Smooth muscle cell (in vitro differentiated cells): Measurements from ENCODE around the gene C1orf159. TPM values are rescaled to one million over a fixed set of nuclear protein-coding genes. Genes with fewer than 3 reads are reported as not detected.
"Not testable (repeated sequence)": the region's sequence is repeated elsewhere in the genome, so short reads cannot be mapped to it uniquely, and the experiment has no call there.

Experiments
- DNase-seq: peaks from one replicate; lab custom pipeline; 2025; ENCODE audit not compliant: unreplicated experiment; lab: John Stamatoyannopoulos, UW
- H2AFZ ChIP-seq: fragments of 200-600 bp; sonication (generic); 2 replicates; pipeline ENCODE4 v1.6.0; 2016; ENCODE audit warnings: antibody characterized with exemption, low read depth, mild to moderate bottlenecking
- H3F3A ChIP-seq: fragments of 200-600 bp; sonication (generic); 2 replicates; pipeline ENCODE4 v1.6.0; 2017; ENCODE audit warnings: antibody characterized with exemption, low read depth
- H3K27ac ChIP-seq: fragments of 200-600 bp; sonication (generic); 2 replicates; pipeline ENCODE4 v1.5.1; 2016; ENCODE audit warnings: low read depth, mild to moderate bottlenecking
- H3K27me3 ChIP-seq: fragments of 200-600 bp; sonication (generic); 2 replicates; pipeline ENCODE4 v1.6.1; 2016; ENCODE audit warnings: low read depth, mild to moderate bottlenecking
- H3K36me3 ChIP-seq: fragments of 200-600 bp; sonication (generic); 2 replicates; pipeline ENCODE4 v1.5.1; 2016; ENCODE audit warnings: low read depth
- H3K4me1 ChIP-seq: fragments of 200-600 bp; sonication (generic); 2 replicates; pipeline ENCODE4 v1.5.1; 2016; ENCODE audit warnings: low read depth
- H3K4me2 ChIP-seq: fragments of 200-600 bp; sonication (generic); 2 replicates; pipeline ENCODE4 v1.6.0; 2016; ENCODE audit warnings: mild to moderate bottlenecking
- H3K4me3 ChIP-seq: fragments of 200-600 bp; sonication (generic); 2 replicates; pipeline ENCODE4 v1.5.1; 2016; ENCODE audit warnings: mild to moderate bottlenecking
- H3K79me2 ChIP-seq: fragments of 200-600 bp; sonication (generic); 2 replicates; pipeline ENCODE4 v1.6.0; 2016; ENCODE audit warnings: low read depth, mild to moderate bottlenecking
- H3K9ac ChIP-seq: fragments of 200-600 bp; sonication (generic); 2 replicates; pipeline ENCODE4 v1.6.0; 2016; ENCODE audit warnings: low read depth
- H3K9me3 ChIP-seq: fragments of 200-600 bp; sonication (generic); replicated peaks from 2 replicates; pipeline ENCODE4 v1.5.1; 2016; ENCODE audit warnings: low read depth
- H4K20me1 ChIP-seq: fragments of 200-600 bp; sonication (generic); 2 replicates; pipeline ENCODE4 v1.6.0; 2016; ENCODE audit warnings: low read depth
- CTCF ChIP-seq: fragments of 200-600 bp; sonication (generic); IDR thresholded peaks from 2 replicates; pipeline ENCODE4 v1.5.1; 2017; ENCODE audit warnings: borderline replicate concordance, mild to moderate bottlenecking, antibody characterized with exemption; ENCODE audit not compliant: insufficient read depth, poor library complexity, severe bottlenecking
- WGBS: methylation state at CpG from one replicate; pipeline ENCODE4 v1.1.7; 2016; ENCODE audit warnings: low lambda C conversion rate; 5-methylcytosine and 5-hydroxymethylcytosine counted together
- polyA plus RNA-seq: library from polyadenylated mRNA; unstranded; fragments of >200 nt; fragmentation: Nextera tagmentation; extraction: Ambion mirVana; gene quantifications from 2 replicates; pipeline ENCODE4 v1.2.1, GENCODE V29; 2016
- total RNA-seq: library from RNA; depleted of rRNA; stranded (reverse); fragments of >200 nt; gene quantifications from 2 replicates; pipeline ENCODE4 v1.2.3, GENCODE V29; 2014

Gene C1orf159
- total and polyA plus RNA-seq, 2 experiments from 2014 or later = 20.2 to 24.5 TPM

- no peaks in the 10 kb centered on the region for H4K20me1 ChIP-seq
- H3F3A ChIP-seq = no peaks in the 10 kb centered on the region
- no peaks in the 10 kb centered on the region for H3K79me2 ChIP-seq
- H3K27me3 ChIP-seq = peaks cover 2% of the 10 kb centered on the region
- no peak for TF ChIP-seq CTCF
- no peak overlapping the region for H2AFZ ChIP-seq
- DNase-seq = no peak
- 95% methylated on average over 19 of the region's 19 CpGs for WGBS
- H3K9ac ChIP-seq = no peak overlapping the region
- H3K36me3 ChIP-seq = no peaks in the 10 kb centered on the region
- H3K4me2 ChIP-seq = no peak overlapping the region
- H3K27ac ChIP-seq = no peak overlapping the region
- no peak overlapping the region for H3K4me3 ChIP-seq
- no peaks in the 10 kb centered on the region for H3K9me3 ChIP-seq
- no peaks in the 10 kb centered on the region for H3K4me1 ChIP-seq
Measured at GRCh38 chr1:1142844-1143243, 27.0 kb upstream of the C1orf159 start.

- H3K79me2 ChIP-seq, H3K4me3 ChIP-seq, H3K9ac ChIP-seq, H3K4me2 ChIP-seq, H4K20me1 ChIP-seq, H3K27ac ChIP-seq, H3K4me1 ChIP-seq, H3F3A ChIP-seq, H3K27me3 ChIP-seq, H3K36me3 ChIP-seq, H3K9me3 ChIP-seq, H2AFZ ChIP-seq, DNase-seq: not testable (repeated sequence)
- WGBS = 48% methylated on average over 15 of the region's 15 CpGs
Measured at GRCh38 chr1:1142352-1142751, 26.5 kb upstream of the C1orf159 start.

- no peaks in the 10 kb centered on the region for H4K20me1 ChIP-seq
- TF ChIP-seq CTCF = no peak
- H3K36me3 ChIP-seq = no peaks in the 10 kb centered on the region
- H3K4me2 ChIP-seq = no peak overlapping the region
- no peaks in the 10 kb centered on the region for H3K9me3 ChIP-seq
- no peak overlapping the region for H2AFZ ChIP-seq
- no peak overlapping the region for H3K9ac ChIP-seq
- peaks cover 11% of the 10 kb centered on the region for H3K27me3 ChIP-seq
- H3K4me1 ChIP-seq = peaks cover 4% of the 10 kb centered on the region
- WGBS = 91% methylated on average over 11 of the region's 15 CpGs
- H3K4me3 ChIP-seq = no peak overlapping the region
- no peaks in the 10 kb centered on the region for H3K79me2 ChIP-seq
- no peak for DNase-seq
- H3K27ac ChIP-seq = no peak overlapping the region
- no peaks in the 10 kb centered on the region for H3F3A ChIP-seq
Measured at GRCh38 chr1:1141911-1142250, 26.0 kb upstream of the C1orf159 start.

- Histone ChIP-seq H2AFZ (no peak overlapping the region), H3K27me3 (peaks cover 14% of the 10 kb centered on the region), H3K9me3 (no peaks in the 10 kb centered on the region), H4K20me1 (no peaks in the 10 kb centered on the region), H3K4me2 (no peak overlapping the region), H3K4me1 (peaks cover 6% of the 10 kb centered on the region), H3K27ac (no peak overlapping the region), H3F3A (no peaks in the 10 kb centered on the region), H3K9ac (no peak overlapping the region), H3K36me3 (no peaks in the 10 kb centered on the region), H3K79me2 (no peaks in the 10 kb centered on the region), H3K4me3 (no peak overlapping the region)
- DNase-seq = no peak
- no peak for TF ChIP-seq CTCF
- WGBS = 84% methylated on average over 15 of the region's 25 CpGs
Measured at GRCh38 chr1:1141244-1141910, 25.5 kb upstream of the C1orf159 start.
